GM18511 (cell line): Measurements from ENCODE around the gene CXorf49.
"Not testable (repeated sequence)": the region's sequence is repeated elsewhere in the genome, so short reads cannot be mapped to it uniquely, and the experiment has no call there.

Source experiments
- ATAC-seq: cut with Tn5 transposase; IDR thresholded peaks from one replicate; pipeline ENCODE4 v1.9.1; 2021; ENCODE audit warnings: mild to moderate bottlenecking, moderate library complexity; ENCODE audit not compliant: unreplicated experiment

CXorf49 gene

GRCh38 chrX:71675636-71676035 is 42.4 kb downstream of the CXorf49 start:
- not testable (repeated sequence) for ATAC-seq

DNA sequence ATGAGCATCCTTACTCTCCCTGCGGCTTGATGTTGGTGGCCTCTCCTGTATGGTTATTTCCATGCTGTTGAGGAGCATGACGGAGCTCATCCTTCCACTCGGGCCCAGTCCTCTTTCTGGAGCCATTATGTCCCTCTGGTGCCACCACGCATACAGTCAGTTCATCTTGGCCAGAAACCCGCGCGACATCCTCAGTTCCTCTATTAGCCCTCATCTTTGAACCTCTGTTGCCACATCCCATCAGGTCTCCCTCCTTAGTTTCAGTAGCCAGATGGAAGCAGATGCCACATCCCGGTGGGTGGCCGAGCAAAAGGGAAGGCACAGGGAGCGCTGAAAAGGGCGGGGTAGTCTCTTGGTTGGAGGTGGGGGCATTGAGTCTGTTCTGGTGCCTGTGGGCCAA is 46.1 kb downstream of the CXorf49 start:
- no peak for ATAC-seq

DNA sequence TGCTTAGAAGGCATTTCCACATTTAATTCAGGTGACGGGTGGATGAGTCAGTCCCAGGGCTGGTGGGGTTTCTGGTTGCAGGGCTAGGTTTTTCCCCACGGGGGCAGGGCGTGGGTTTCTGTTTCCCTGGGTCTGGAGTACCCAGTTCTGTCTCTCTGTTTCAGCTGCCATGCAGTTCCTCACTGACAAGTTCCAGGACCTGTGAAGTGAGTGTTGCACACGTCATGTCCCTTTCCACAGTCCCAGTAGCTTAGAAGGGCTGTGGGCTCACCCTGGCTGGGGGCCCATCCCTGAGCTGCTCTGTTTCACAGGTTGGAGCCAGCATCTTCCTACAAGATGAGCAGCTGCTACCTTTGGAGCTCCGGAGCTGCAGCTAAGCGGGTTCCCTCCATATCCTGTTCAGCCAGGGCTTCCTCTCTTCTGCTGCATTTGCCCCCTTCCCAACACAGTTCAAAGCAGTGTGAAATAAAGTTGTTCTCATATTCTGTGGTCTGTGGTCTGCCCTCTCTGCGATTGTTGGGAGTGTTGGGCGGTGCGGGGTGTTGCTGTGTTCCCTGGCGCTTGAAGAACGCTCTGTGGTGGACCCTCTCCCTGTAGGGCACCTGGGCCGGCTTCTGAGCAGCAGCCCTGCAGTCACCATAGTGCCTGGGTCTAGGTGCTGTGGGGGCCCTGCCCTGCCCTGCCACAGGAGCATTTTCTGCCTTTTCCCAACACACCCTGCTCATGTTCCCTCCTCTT is 46.9 kb downstream of the CXorf49 start:
- ATAC-seq, result no peak

- ATAC-seq, result not testable (repeated sequence)
Observed at GRCh38 chrX:71669947-71670346, 48.1 kb downstream of the CXorf49 start.

DNA sequence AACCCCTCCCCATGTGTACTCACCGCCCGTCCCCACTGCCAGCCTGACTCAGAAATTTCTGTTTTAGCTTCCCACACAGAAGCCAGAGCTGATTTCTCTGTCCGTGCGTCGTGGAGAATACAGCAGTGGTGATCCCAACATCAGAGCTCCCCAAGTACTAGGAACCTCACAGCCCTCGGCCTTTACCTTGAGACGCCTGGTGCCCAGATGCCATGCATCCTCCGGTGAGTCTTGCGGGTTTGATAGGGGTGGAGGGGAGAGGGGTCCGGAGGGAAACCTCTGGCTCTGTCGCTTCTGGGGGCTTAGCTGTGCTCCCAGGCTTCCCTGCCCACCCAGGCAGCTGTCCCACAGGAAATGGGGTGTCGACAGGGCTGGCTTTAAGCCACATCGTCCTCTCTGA is 48.6 kb downstream of the CXorf49 start:
- ATAC-seq, result no peak

- no peak for ATAC-seq
Observed at GRCh38 chrX:71668248-71668595, 49.9 kb downstream of the CXorf49 start.

GRCh38 chrX:71667328-71668247 is 50.5 kb downstream of the CXorf49 start, which contains the start of gene LOC101059915:
Gene LOC101059915, plus strand, starts transcription at chrX:71667546.
- ATAC-seq, result no peak

DNA sequence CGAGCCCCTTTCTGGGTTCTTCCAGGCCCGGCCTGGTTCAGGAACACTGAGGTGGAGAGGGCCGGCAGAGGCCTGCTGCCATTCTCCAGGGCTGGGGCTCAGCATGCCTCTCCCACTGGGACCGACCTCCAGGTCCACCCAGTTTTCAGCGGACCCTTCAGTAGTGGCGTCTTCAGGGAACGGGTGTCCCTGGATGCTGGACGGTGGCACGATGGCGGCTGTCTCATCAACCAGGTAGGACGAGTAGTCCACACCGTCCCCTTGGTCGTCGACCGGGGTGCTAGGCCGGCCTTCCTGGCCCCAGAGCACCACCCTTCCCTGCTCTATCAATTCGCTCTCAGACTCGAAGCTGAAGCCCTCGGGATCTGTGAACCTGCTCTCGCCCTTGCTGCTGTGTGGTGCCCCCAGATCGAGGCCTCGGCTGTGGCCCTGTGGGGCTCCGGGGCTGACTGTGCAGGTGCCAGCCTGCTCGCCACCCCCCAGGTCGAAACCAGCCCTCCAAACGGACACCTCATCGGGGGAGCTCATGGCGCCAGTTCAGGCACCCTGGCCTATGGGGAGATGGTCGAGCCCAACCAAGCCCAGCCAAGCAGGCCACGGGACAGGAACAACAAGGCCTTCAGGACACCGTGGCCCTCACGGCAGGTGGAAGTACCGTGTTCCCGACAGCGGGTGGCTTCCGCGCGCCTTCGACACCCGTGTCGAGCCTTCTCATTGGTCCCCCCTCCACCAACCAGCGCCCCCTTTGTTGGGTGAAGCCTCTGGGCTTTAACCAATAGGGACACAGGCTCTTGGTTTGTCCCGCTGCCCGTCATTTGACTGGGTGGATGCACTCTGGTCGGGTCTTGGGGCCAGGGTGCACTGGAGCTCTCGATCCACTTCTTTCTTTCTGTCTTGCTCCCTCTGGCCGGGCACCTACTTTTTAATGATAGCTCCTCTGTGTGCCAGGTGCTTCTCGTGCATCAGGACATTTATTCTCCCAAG is 51.6 kb downstream of the CXorf49 start:
- ATAC-seq, result no peak

- no peak for ATAC-seq
Observed at GRCh38 chrX:71665747-71666146, 52.3 kb downstream of the CXorf49 start.

- no peak for ATAC-seq
Observed at GRCh38 chrX:71664889-71665491, 53.1 kb downstream of the CXorf49 start.
